Ishikawa (cell line): ENCODE measurements around the gene EBP.

ENCODE experiments used
- CEBPB ChIP-seq: IDR thresholded peaks from 2 replicates; pipeline ENCODE4 v1.6.1; 2012
- CREB1 ChIP-seq: IDR thresholded peaks from 2 replicates; pipeline ENCODE4 v1.6.1; 2012; ENCODE audit warnings: low read depth
- EGR1 ChIP-seq: IDR thresholded peaks from 2 replicates; pipeline ENCODE4 v1.6.1; 2012
- EP300 ChIP-seq: IDR thresholded peaks from 2 replicates; pipeline ENCODE4 v1.6.1; 2012; ENCODE audit warnings: borderline replicate concordance
- FOXM1 ChIP-seq: IDR thresholded peaks from 2 replicates; pipeline ENCODE4 v1.6.1; 2012; ENCODE audit warnings: low read depth, borderline replicate concordance
- RAD21 ChIP-seq: IDR thresholded peaks from 2 replicates; pipeline ENCODE4 v1.6.1; 2012; ENCODE audit warnings: low read depth
- TAF1 ChIP-seq: IDR thresholded peaks from 2 replicates; pipeline ENCODE4 v1.6.1; 2012; ENCODE audit warnings: low read depth, mild to moderate bottlenecking
- TEAD4 ChIP-seq: IDR thresholded peaks from 2 replicates; pipeline ENCODE4 v1.6.1; 2012
- YY1 ChIP-seq: IDR thresholded peaks from 2 replicates; pipeline ENCODE4 v1.6.1; 2012; ENCODE audit warnings: low read depth
- ZBTB7A ChIP-seq: IDR thresholded peaks from 2 replicates; pipeline ENCODE4 v1.6.1; 2012; ENCODE audit warnings: low read depth
- TF ChIP-seq, protein P1 (sequence below): IDR thresholded peaks from 2 replicates; pipeline ENCODE4 v1.6.1; 2012; ENCODE audit warnings: low read depth, mild to moderate bottlenecking
- TF ChIP-seq, protein P2 (sequence below): IDR thresholded peaks from 2 replicates; pipeline ENCODE4 v1.6.1; 2012

DNA sequence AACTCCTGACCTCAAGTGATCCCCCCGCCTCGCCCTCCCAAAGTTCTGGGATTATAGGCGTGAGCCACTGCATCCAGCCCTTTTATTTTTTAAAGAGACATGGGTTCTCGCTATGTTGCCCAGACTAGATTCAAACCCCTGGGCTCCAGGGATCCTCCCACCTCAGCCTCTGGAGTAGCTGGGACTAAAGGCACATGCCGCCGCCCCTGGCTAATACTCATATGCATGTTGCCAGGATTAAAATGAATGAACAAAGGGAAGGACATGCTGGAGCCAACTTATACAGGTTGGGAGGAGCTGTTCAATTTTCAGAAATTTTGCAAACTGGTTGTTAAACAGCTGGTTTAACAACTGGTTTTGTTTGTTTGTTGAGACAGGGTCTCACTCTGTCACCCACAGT is 47.0 kb upstream of the EBP start:
- TF ChIP-seq EP300 (no peak), EGR1 (no peak), CEBPB (no peak), FOXM1 (no peak), YY1 (no peak), TEAD4 (no peak), CREB1 (no peak), RAD21 (no peak), ZBTB7A (no peak), TAF1 (no peak)
- TF ChIP-seq, protein P1, sequence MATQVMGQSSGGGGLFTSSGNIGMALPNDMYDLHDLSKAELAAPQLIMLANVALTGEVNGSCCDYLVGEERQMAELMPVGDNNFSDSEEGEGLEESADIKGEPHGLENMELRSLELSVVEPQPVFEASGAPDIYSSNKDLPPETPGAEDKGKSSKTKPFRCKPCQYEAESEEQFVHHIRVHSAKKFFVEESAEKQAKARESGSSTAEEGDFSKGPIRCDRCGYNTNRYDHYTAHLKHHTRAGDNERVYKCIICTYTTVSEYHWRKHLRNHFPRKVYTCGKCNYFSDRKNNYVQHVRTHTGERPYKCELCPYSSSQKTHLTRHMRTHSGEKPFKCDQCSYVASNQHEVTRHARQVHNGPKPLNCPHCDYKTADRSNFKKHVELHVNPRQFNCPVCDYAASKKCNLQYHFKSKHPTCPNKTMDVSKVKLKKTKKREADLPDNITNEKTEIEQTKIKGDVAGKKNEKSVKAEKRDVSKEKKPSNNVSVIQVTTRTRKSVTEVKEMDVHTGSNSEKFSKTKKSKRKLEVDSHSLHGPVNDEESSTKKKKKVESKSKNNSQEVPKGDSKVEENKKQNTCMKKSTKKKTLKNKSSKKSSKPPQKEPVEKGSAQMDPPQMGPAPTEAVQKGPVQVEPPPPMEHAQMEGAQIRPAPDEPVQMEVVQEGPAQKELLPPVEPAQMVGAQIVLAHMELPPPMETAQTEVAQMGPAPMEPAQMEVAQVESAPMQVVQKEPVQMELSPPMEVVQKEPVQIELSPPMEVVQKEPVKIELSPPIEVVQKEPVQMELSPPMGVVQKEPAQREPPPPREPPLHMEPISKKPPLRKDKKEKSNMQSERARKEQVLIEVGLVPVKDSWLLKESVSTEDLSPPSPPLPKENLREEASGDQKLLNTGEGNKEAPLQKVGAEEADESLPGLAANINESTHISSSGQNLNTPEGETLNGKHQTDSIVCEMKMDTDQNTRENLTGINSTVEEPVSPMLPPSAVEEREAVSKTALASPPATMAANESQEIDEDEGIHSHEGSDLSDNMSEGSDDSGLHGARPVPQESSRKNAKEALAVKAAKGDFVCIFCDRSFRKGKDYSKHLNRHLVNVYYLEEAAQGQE, result no peak
- TF ChIP-seq, protein P2, sequence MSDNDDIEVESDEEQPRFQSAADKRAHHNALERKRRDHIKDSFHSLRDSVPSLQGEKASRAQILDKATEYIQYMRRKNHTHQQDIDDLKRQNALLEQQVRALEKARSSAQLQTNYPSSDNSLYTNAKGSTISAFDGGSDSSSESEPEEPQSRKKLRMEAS, result no peak
